Adipocyte (in vitro differentiated cells): Measurements from ENCODE around the gene FGGY.
"Not testable (repeated sequence)": the region's sequence is repeated elsewhere in the genome, so short reads cannot be mapped to it uniquely, and the experiment has no call there.

Experiments used
- DNase-seq: peaks from one replicate; pipeline ENCODE4 v3.0.0-alpha.2; 2015; ENCODE audit warnings: low read depth
- H3K27me3 ChIP-seq: replicated peaks from 2 replicates; pipeline ENCODE4 v1.7.0; 2013; ENCODE audit warnings: mild to moderate bottlenecking, low read length, moderate library complexity; ENCODE audit not compliant: control insufficient read depth, insufficient read depth
- H3K36me3 ChIP-seq: 2 replicates; pipeline ENCODE4 v1.7.0; 2013; ENCODE audit warnings: low read length, mild to moderate bottlenecking, moderate library complexity; ENCODE audit not compliant: control insufficient read depth, insufficient read depth, severe bottlenecking
- H3K4me1 ChIP-seq: 2 replicates; pipeline ENCODE4 v1.7.0; 2013; ENCODE audit warnings: mild to moderate bottlenecking, low read length, moderate library complexity; ENCODE audit not compliant: control insufficient read depth, insufficient read depth
- H3K4me3 ChIP-seq: 2 replicates; pipeline ENCODE4 v1.7.0; 2013; ENCODE audit warnings: mild to moderate bottlenecking, low read length, moderate library complexity
- H3K9ac ChIP-seq: 2 replicates; pipeline ENCODE4 v1.7.0; 2013; ENCODE audit warnings: mild to moderate bottlenecking, low read length, moderate library complexity
- H3K9me3 ChIP-seq: 2 replicates; pipeline ENCODE4 v1.7.0; 2013; ENCODE audit warnings: mild to moderate bottlenecking, low read length, moderate library complexity; ENCODE audit not compliant: control insufficient read depth

The FGGY gene

DNA sequence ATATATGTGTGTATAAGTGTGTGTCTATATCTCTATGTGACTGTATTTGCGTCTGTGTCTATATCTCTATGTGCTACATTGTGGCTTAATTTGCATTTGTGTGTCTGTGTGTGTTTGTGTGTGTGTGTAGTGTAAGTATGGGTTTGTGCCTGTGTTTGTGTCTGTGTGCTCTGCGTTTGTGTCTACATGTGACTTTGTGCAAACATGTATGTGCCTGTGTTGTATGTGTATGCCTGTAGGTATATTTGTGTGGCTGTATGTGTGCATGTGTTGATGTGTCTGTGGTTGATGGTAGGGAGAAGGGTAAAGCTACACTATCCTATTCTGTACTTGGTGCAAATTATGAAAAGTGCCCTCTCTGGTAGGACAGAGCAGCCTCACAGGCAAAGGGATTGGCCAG is 7.3 kb upstream of the FGGY start:
- no peak for DNase-seq
- H3K9me3 ChIP-seq = no peaks in the 10 kb centered on the region
- H3K27me3 ChIP-seq = no peaks in the 10 kb centered on the region
- H3K4me1 ChIP-seq = peaks cover 32% of the 10 kb centered on the region
- H3K9ac ChIP-seq = no peak overlapping the region
- no peaks in the 10 kb centered on the region for H3K36me3 ChIP-seq
- H3K4me3 ChIP-seq = no peak overlapping the region

DNA sequence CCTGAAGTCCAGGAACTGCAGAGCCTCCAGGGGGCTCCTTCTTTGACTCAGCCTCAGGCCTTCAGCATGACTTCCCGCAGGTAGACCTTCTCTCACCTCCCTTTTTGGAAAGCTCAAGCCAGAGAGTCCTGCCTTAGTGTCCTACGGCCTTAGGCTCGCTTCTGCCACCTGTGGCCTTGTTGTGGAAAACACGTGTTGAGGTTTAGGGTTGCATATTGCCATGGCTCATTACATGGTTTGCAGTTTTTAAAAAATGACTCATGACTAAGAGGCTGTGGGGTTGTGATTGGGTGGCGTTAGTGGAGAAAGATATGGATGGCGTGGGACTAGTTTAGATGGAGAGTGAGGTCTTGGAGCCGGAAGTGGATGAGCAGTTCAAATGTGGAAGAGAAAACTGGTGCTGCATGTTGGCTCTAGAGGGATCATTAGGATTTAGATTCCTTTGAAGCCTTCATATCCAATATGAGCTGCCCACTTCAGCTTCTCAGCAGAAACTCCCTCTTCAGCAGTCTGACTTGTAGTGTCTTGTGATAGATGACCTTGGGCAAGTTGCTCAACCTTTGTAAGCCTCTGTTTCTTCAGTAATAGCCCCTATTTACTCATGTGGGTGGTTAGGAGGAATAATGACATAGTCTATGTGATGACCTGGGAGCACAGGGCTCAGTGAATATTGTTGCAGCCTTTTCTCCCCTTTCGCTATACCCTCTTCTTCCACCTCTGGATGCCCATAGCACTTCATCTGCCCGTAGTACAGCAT is 6.5 kb upstream of the FGGY start:
- Histone ChIP-seq H3K9me3 (no peaks in the 10 kb centered on the region), H3K27me3 (no peaks in the 10 kb centered on the region), H3K4me3 (no peak overlapping the region), H3K4me1 (peaks cover 32% of the 10 kb centered on the region), H3K36me3 (no peaks in the 10 kb centered on the region), H3K9ac (no peak overlapping the region)
- DNase-seq = peak; percentile 21

DNA sequence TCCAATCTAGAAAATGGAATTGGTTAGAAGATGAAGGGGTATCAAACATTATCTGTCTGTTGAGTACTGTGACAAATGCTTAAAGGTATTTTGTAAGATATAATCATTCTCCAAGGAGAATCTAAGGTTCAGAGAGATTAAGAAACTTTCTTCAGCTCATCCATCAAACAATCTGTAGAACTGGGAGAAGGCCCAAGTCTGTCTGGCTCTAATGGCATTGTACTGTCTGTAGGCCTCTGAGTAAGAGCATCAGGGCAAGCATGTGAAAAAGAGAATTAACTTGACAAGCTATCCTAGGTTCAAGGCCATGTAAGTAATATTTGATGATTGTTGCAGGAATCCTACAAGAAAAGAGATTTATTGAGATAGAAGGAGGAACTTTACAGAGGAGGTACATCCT is 5.3 kb upstream of the FGGY start:
- no peak for DNase-seq
- no peaks in the 10 kb centered on the region for H3K36me3 ChIP-seq
- no peaks in the 10 kb centered on the region for H3K27me3 ChIP-seq
- H3K4me1 ChIP-seq = peaks cover 39% of the 10 kb centered on the region
- no peak overlapping the region for H3K4me3 ChIP-seq
- H3K9ac ChIP-seq = peak overlapping the region; percentile 40
- H3K9me3 ChIP-seq = no peaks in the 10 kb centered on the region

DNA sequence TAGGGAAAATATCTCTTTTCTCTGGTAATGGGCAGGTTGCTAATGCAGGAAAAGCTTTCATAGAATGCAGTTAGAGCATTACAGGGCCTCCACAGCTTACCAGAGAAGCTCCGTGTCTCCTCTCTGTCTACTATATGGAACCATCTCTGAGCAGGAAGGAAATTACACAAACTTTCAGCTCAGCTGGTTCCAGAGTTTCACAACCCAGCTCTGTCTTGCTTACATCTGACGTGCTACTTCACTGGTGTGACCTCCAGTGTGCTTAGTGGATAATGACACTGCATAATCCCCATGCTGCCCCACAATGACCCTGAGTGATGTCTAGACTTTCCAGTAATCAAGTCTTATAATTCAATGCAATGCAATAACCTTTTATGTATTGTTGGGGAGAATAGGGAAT is 4.3 kb upstream of the FGGY start:
- Histone ChIP-seq H3K9me3 (no peaks in the 10 kb centered on the region), H3K36me3 (no peaks in the 10 kb centered on the region), H3K4me3 (no peak overlapping the region), H3K27me3 (no peaks in the 10 kb centered on the region), H3K9ac (peak overlapping the region; percentile 40), H3K4me1 (peaks cover 39% of the 10 kb centered on the region)
- DNase-seq = peak; percentile 57

DNA sequence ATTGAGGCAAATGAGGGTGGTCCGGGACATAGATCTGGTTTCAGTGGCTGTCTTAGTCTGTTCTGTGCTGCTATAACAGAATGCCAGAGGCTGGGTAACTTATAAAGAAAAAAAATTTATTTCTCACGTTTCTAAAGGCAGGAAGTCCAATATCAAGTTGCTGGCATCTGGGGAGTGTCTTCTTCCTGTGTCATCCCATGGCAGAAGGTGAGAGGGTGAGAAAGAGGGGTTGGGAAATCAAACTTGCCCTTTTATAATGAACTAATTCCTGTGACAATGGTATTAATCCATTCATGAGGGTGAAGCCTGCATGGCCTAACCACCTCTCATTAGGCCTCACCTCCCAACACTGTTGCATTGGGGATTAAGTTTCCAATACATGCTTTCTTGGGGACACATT is 3.7 kb upstream of the FGGY start:
- Histone ChIP-seq H3K9me3 (no peaks in the 10 kb centered on the region), H3K27me3 (no peaks in the 10 kb centered on the region), H3K4me3 (no peak overlapping the region), H3K36me3 (no peaks in the 10 kb centered on the region), H3K4me1 (peaks cover 45% of the 10 kb centered on the region), H3K9ac (no peak overlapping the region)
- DNase-seq = no peak

DNA sequence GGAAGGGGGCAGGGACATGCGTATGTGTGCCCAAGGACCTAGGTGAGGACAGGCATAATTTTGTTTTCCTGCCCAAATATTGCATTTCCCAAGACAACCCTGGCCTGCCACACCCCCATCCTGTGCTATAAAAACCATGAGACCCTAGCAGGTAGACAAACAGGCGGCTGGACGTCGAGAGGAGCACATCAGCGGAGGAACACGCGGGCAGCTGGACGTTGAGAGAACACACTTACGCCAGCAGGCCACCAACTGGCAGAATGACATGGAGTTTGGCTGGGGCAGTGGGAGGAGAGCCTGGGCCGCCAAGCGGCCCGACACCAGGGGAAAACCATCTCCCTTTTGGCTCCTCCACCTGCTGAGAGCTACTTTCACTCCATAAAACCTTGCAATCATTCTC is 3.0 kb upstream of the FGGY start:
- H3K9me3 ChIP-seq = no peaks in the 10 kb centered on the region
- no peak overlapping the region for H3K4me3 ChIP-seq
- no peak for DNase-seq
- peaks cover 51% of the 10 kb centered on the region for H3K4me1 ChIP-seq
- no peak overlapping the region for H3K9ac ChIP-seq
- H3K27me3 ChIP-seq = no peaks in the 10 kb centered on the region
- no peaks in the 10 kb centered on the region for H3K36me3 ChIP-seq

DNA sequence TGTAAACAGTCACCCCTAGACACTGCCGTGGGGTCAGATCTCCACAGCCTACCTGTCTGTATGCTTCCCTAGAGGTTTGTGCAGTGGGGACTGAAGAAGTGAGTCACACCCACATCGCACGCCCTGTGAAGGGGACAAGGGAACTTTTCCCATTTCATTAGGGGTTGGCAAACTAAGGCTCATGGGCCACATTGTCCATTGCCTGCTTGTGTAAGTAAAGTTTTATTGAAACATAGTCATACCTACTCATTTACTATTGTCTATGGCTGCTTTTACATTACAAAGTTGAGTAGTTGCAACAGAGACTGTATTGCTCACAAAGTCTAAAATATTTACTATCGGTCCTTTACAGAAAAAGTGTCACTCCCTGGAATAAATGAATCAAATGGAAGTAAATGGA is 2.5 kb upstream of the FGGY start:
- Histone ChIP-seq H3K9me3 (no peaks in the 10 kb centered on the region), H3K27me3 (no peaks in the 10 kb centered on the region), H3K4me3 (no peak overlapping the region), H3K9ac (no peak overlapping the region), H3K36me3 (no peaks in the 10 kb centered on the region), H3K4me1 (peaks cover 56% of the 10 kb centered on the region)
- no peak for DNase-seq

DNA sequence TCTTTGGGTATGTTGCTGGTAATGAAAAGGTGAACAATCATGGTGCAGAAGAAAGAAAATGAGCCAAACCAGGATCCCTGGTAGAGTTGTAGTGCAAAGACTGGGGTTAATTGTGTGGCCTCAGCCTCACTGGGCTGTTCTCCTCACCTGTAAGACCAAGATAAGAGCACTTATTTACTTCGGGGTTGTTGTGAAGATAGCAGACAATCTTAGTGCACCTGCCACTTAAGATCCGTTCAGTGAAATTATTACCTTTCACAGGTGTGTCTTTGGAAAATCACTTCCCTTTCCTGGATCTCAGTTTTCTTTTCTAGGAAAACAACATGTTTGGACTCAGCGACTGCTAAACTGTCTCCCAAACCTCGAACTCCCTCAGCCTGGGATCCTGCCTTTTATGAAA is 1.3 kb upstream of the FGGY start:
- H3K4me3 ChIP-seq = peak overlapping the region; percentile 88
- H3K36me3 ChIP-seq = no peaks in the 10 kb centered on the region
- H3K4me1 ChIP-seq = peaks cover 50% of the 10 kb centered on the region
- peak overlapping the region; percentile 92 for H3K9ac ChIP-seq
- DNase-seq = no peak
- no peaks in the 10 kb centered on the region for H3K27me3 ChIP-seq
- H3K9me3 ChIP-seq = no peaks in the 10 kb centered on the region

DNA sequence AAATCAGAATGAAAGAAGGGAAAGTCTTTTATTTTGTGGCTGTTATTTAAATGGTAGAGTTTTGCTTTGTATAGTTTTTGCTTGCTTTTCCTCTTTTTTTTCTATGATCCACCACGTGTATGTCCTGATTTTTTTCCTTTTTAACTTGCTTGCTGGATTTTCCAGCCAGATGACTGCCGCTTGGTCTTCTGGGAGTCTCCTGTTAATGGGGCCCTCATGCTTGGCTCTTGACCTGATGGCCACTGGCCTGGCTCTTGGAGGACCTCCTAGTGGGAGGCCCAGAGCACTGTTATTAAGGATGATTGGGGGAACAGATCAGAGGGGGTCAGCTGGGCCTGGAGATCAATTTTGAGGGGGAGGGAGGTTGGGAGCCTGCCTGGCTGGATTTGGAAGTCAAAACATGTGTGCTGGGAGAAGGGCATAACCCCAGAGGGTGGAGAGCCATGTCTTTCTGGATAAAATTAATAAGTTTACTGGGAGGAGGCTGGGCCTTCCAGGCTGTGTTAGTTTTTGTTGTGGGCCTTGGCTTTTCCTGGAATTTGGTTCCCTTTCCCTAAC is 1.2 kb downstream of the FGGY start:
- H3K36me3 ChIP-seq = no peaks in the 10 kb centered on the region
- H3K27me3 ChIP-seq = no peaks in the 10 kb centered on the region
- peak overlapping the region; percentile 99 for H3K9ac ChIP-seq
- H3K4me3 ChIP-seq = peak overlapping the region; percentile 15
- no peaks in the 10 kb centered on the region for H3K9me3 ChIP-seq
- peaks cover 26% of the 10 kb centered on the region for H3K4me1 ChIP-seq
- DNase-seq = no peak

DNA sequence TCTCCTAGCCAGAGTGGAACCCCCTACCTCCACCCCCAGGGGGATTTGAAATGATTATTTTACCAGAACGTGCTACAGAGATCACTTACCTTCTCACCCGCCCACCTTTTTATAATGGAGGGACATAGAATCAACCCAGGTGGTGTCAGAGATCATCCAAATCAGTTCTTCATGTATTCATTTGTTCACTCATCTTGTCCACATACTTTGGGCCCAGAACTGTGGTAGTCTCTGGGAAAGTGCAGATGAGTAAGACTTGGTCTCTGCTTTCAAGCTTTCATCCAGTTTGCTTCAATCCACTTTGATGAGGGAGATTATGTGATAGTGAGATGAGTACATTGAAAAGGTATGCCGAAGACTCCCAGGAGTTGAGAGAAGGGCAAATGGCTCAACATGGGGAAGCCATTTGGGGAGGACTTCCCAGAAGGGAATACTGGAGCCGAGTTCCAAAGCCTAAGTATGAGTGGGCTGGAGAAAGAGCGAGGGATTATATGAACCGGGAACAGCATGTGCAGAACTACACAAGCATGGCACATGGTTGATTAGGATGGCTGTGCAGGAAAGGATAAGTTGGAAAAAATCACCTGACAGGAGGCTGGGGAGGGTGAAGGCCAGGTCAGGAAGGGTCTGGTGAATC is 1.9 kb downstream of the FGGY start:
- Histone ChIP-seq H3K36me3 (no peaks in the 10 kb centered on the region), H3K4me3 (no peak overlapping the region), H3K9me3 (no peaks in the 10 kb centered on the region), H3K4me1 (peaks cover 24% of the 10 kb centered on the region), H3K9ac (peak overlapping the region; percentile 99), H3K27me3 (no peaks in the 10 kb centered on the region)
- DNase-seq = no peak

DNA sequence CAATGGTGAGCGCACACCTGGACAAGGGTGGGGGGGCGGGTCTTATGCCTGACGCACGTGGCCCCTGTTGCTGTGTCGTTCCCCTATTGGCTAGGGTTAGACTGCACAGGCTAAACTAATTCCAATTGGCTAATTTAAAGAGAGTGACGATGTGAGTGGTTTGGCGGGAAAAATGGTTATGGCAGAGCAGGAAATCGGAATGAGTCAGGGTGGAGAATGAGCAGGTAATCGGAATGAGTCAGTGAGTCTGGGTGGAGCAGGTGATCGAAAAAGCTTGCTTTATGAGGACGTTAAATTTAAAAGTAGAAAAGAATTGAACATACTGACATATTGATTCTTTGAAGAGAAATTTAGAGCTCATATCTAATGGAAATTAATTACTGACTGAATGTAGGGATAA is 2.8 kb downstream of the FGGY start:
- H3K9ac ChIP-seq, H3K4me3 ChIP-seq, DNase-seq, H3K27me3 ChIP-seq, H3K9me3 ChIP-seq, H3K36me3 ChIP-seq: not testable (repeated sequence)
- H3K4me1 ChIP-seq = peaks cover 24% of the 10 kb centered on the region
